Heart left ventricle (tissue), 13 donors: ENCODE results near the gene AK6.
"Not testable (repeated sequence)": the region's sequence is repeated elsewhere in the genome, so short reads cannot be mapped to it uniquely, and the experiment has no call there.

Source experiments
- CTCF ChIP-seq, 12 donors: fragments of 200-600 bp; sonication (generic) in 4 of 12; IDR thresholded peaks; one replicate each; pipeline versions ENCODE4 v1.5.0 to v1.8.0; 2018 to 2022; ENCODE audit warnings: antibody characterized with exemption in 12 of 12, mild to moderate bottlenecking in 5 of 12
- POLR2A ChIP-seq, 2 donors: fragments of 450-650 bp; IDR thresholded peaks; one replicate each; pipeline ENCODE4 v1.6.1; 2017; ENCODE audit warnings: antibody characterized with exemption in 2 of 2, mild to moderate bottlenecking in 2 of 2, moderate library complexity in 2 of 2
- donor health status: ischemic (EF 13 %, LVEDD 7.1; RV severe dilation, severe dysfunction).
- donor health status: DM: no; HTN: yes; CAD: no.
- donor health status: DM: no; HTN: no; CAD: no.
- donor health status: ischemic (EF 25% LVEDD 6.9; RV normal size, moderate dysfunction).
- donor health status: ischemic (EF 25% LVEDD 5.7; RV mildly dilated, moderate dysfunction).
- donor health status: ischemic (EF 35%, LVEDD 5.7; RV mildly dilated, moderate dysfunction).
- donor health status: nonischemic (EF 11% LVEDD 7.7; RV severe dilation, severe dysfunction).
- donor health status: DM: yes; HTN: yes; CAD: no.
- donor health status: PGD.
- donor health status: ischemic (EF 29% LVEDD 5.4; RV normal size, mild dysfunction).
- donor health status: nonischemic (EF 23%, LVEDD 6.1; RV moderate dilation, normal function).

- TF ChIP-seq CTCF, POLR2A (IDR thresholded peaks at IDR 0.05): not testable (repeated sequence)
Measured at GRCh38 chr5:69333668-69334315, 35.5 kb downstream of the AK6 start.
